SK-N-SH (cell line): ENCODE results near the gene ARMC9. TPM values are rescaled to one million over a fixed set of nuclear protein-coding genes. Genes with fewer than 3 reads are reported as not detected.

ENCODE experiments used
- CTCF ChIA-PET: fragments of 300-600, 350-600 bp; formaldehyde crosslinking; extraction: SDS; loops from one replicate; lab custom pipeline; 2021; lab: Yijun Ruan, JAX
- POLR2A ChIA-PET: fragments of 350-600 bp; sonication (Branson Sonifier 250); formaldehyde crosslinking; extraction: SDS; loops from one replicate; lab custom pipeline; 2020; ENCODE audit warnings: antibody characterized with exemption, inconsistent platforms; lab: Yijun Ruan, JAX
- DNase-seq: peaks from one replicate; pipeline ENCODE4 v3.0.0; 2012
- H2AFZ ChIP-seq: fragments of 200-600 bp; sonication (generic); 2 replicates; pipeline ENCODE4 v1.8.1; 2016; ENCODE audit warnings: antibody characterized with exemption, mild to moderate bottlenecking, low read depth
- H3F3A ChIP-seq: fragments of 200-600 bp; sonication (generic); replicated peaks from 2 replicates; pipeline ENCODE3; 2016; ENCODE audit warnings: antibody characterized with exemption, mild to moderate bottlenecking; ENCODE audit not compliant: insufficient read depth
- H3K27ac ChIP-seq, 2 experiments: fragments of 200-500 bp in 1 of 2; fragments of 200-600 bp in 1 of 2; sonication (Bioruptor generic) in 1 of 2; sonication (generic), shearing (Covaris generic) in 1 of 2; 2 replicates each; pipeline versions ENCODE4 v1.5.1 to v1.6.1; 2014 to 2016; ENCODE audit warnings: low read depth in 2 of 2, inconsistent platforms in 1 of 2, low read length in 1 of 2, mild to moderate bottlenecking in 1 of 2, mixed read lengths in 1 of 2
- H3K27me3 ChIP-seq: fragments of 200-600 bp; sonication (generic), shearing (Covaris generic); 2 replicates; pipeline ENCODE4 v1.6.1; 2016; ENCODE audit warnings: mixed run types; ENCODE audit not compliant: insufficient read depth
- H3K36me3 ChIP-seq, 2 experiments: fragments of 200-500 bp in 1 of 2; fragments of 200-600 bp in 1 of 2; sonication (Bioruptor generic) in 1 of 2; sonication (generic) in 1 of 2; replicated peaks in 1 of 2; 2 replicates each; pipeline versions ENCODE3 to v1.5.1; 2014 to 2016; ENCODE audit warnings: low read length in 1 of 2, mild to moderate bottlenecking in 1 of 2; ENCODE audit not compliant: insufficient read depth in 2 of 2, control insufficient read depth in 1 of 2
- H3K4me1 ChIP-seq, 2 experiments: fragments of 200-500 bp in 1 of 2; fragments of 200-600 bp in 1 of 2; sonication (Bioruptor generic) in 1 of 2; sonication (generic), shearing (Covaris generic) in 1 of 2; 2 replicates each; pipeline versions ENCODE4 v1.5.1 to v1.6.1; 2014 to 2016; ENCODE audit warnings: low read depth in 1 of 2, low read length in 1 of 2, mixed run types in 1 of 2; ENCODE audit not compliant: insufficient read depth in 2 of 2, control insufficient read depth in 1 of 2
- H3K4me2 ChIP-seq: fragments of 200-600 bp; sonication (generic), shearing (Covaris generic); 2 replicates; pipeline ENCODE4 v1.6.1; 2017; ENCODE audit warnings: mixed run types
- H3K4me3 ChIP-seq, 2 experiments: fragments of 200-500 bp in 1 of 2; fragments of 200-600 bp in 1 of 2; sonication (Bioruptor generic) in 1 of 2; sonication (generic), shearing (Covaris generic) in 1 of 2; 2 replicates each; pipeline versions ENCODE4 v1.5.1 to v1.8.1; 2014 to 2016; ENCODE audit warnings: low read depth in 2 of 2, inconsistent platforms in 1 of 2, low read length in 1 of 2, mild to moderate bottlenecking in 1 of 2, mixed read lengths in 1 of 2, moderate library complexity in 1 of 2
- H3K79me2 ChIP-seq: fragments of 200-600 bp; sonication (generic); 2 replicates; pipeline ENCODE4 v1.8.1; 2017; ENCODE audit warnings: mild to moderate bottlenecking; ENCODE audit not compliant: insufficient read depth
- H3K9ac ChIP-seq: fragments of 200-600 bp; sonication (generic); 2 replicates; pipeline ENCODE4 v1.6.1; 2017; ENCODE audit warnings: mixed run types
- H3K9me2 ChIP-seq: fragments of 200-600 bp; sonication (generic); 2 replicates; pipeline ENCODE4 v1.6.1; 2017; ENCODE audit warnings: mixed run types
- H3K9me3 ChIP-seq: fragments of 200-600 bp; sonication (generic); 2 replicates; pipeline ENCODE4 v1.6.1; 2017; ENCODE audit warnings: mixed run types, mild to moderate bottlenecking, moderate library complexity
- H4K20me1 ChIP-seq: fragments of 200-600 bp; sonication (generic); 2 replicates; pipeline ENCODE4 v1.6.1; 2017; ENCODE audit warnings: mild to moderate bottlenecking, mixed run types; ENCODE audit not compliant: insufficient read depth
- ELF1 ChIP-seq: IDR thresholded peaks from 2 replicates; pipeline ENCODE4 v1.4.0; 2012
- FOXJ3 ChIP-seq: sonication (generic); formaldehyde crosslinking; IDR thresholded peaks from 2 replicates; pipeline ENCODE4 v1.5.1; 2020; ENCODE audit warnings: mild to moderate bottlenecking, missing genetic modification reagents
- FOXM1 ChIP-seq: IDR thresholded peaks from 2 replicates; pipeline ENCODE4 v1.4.0; 2012; ENCODE audit warnings: low read depth, mild to moderate bottlenecking
- NRF1 ChIP-seq: IDR thresholded peaks from 2 replicates; pipeline ENCODE4 v1.6.1; 2012; ENCODE audit warnings: low read depth, mild to moderate bottlenecking, low read length
- PBX3 ChIP-seq: IDR thresholded peaks from 2 replicates; pipeline ENCODE4; 2012
- POLR2AphosphoS5 ChIP-seq: IDR thresholded peaks from 2 replicates; pipeline ENCODE4 v1.6.1; 2012; ENCODE audit warnings: low read depth, low read length
- REST ChIP-seq: IDR thresholded peaks from 2 replicates; pipeline ENCODE4 v1.6.1; 2012; ENCODE audit warnings: mild to moderate bottlenecking, low read depth, low read length, moderate library complexity
- SIN3A ChIP-seq: IDR thresholded peaks from 2 replicates; pipeline ENCODE4 v1.6.1; 2012; ENCODE audit warnings: low read depth, mild to moderate bottlenecking, low read length, moderate library complexity, borderline replicate concordance
- TAF1 ChIP-seq: IDR thresholded peaks from 2 replicates; pipeline ENCODE4 v1.6.1; 2012; ENCODE audit warnings: low read depth, mild to moderate bottlenecking, low read length, moderate library complexity, borderline replicate concordance
- TCF12 ChIP-seq: IDR thresholded peaks from 2 replicates; pipeline ENCODE4 v1.4.0; 2012
- TEAD4 ChIP-seq: IDR thresholded peaks from 2 replicates; pipeline ENCODE4 v1.4.0; 2012; ENCODE audit warnings: mild to moderate bottlenecking, borderline replicate concordance; ENCODE audit not compliant: insufficient read depth
- YY1 ChIP-seq: IDR thresholded peaks from 2 replicates; pipeline ENCODE4 v1.4.0; 2012; ENCODE audit warnings: low read depth, mild to moderate bottlenecking
- WGBS: methylation state at CpG from one replicate; pipeline ENCODE4 v1.1.6; 2017; ENCODE audit warnings: low lambda C conversion rate; 5-methylcytosine and 5-hydroxymethylcytosine counted together
- polyA plus RNA-seq, 3 experiments: library from polyadenylated mRNA; depleted of rRNA; stranded (reverse); fragments of >200 nt; gene quantifications; 2 replicates each; pipeline ENCODE4 v1.2.3, GENCODE V29; 2012

ARMC9 gene
- polyA plus RNA-seq, 1 of the 3 experiments (the other 2 are of a cell fraction) = 25.3 TPM

GRCh38 chr2:231353469-231353868 lies 155.0 kb downstream of the ARMC9 start:
- H3K9ac ChIP-seq = no peak overlapping the region
- no peak overlapping the region for H3K4me3 ChIP-seq
- H3K27me3 ChIP-seq = no peaks in the 10 kb centered on the region
- no peak overlapping the region for H2AFZ ChIP-seq
- H3K36me3 ChIP-seq = no peaks in the 10 kb centered on the region
- CTCF ChIA-PET = no interaction called here
- POLR2A ChIA-PET = no interaction called here
- WGBS = no CpG with 5 or more reads among the region's 6 CpGs
- no peaks in the 10 kb centered on the region for H4K20me1 ChIP-seq
- H3K79me2 ChIP-seq = no peaks in the 10 kb centered on the region
- H3K27ac ChIP-seq = no peak overlapping the region
- no peak overlapping the region for H3K4me2 ChIP-seq
- peaks cover 0 to 34% of the 10 kb centered on the region in 2 experiments; a peak in 2 of 4 replicates for H3K4me1 ChIP-seq
- DNase-seq = no peak
- no peaks in the 10 kb centered on the region for H3F3A ChIP-seq
- no peaks in the 10 kb centered on the region for H3K9me3 ChIP-seq
- TF ChIP-seq YY1 (no peak), ELF1 (no peak), REST (no peak), POLR2AphosphoS5 (no peak), PBX3 (no peak), FOXM1 (no peak), TEAD4 (no peak), NRF1 (no peak), TAF1 (no peak), FOXJ3 (CRISPR knock-in tag) (no peak), TCF12 (no peak)
- no peaks in the 10 kb centered on the region for H3K9me2 ChIP-seq

GRCh38 chr2:231355508-231356465 lies 157.4 kb downstream of the ARMC9 start:
- no peak overlapping the region for H3K4me3 ChIP-seq
- TF ChIP-seq FOXJ3 (CRISPR knock-in tag) (0 out of 2 replicates have a peak, but pooled peaks have one; percentile 20), SIN3A (no peak)
- ChIA-PET POLR2A (interaction anchor here (1.5 kb wide), 1 partner anchor 10 kb away, joined by 7 read pairs; no protein-coding TSS in a partner anchor), CTCF (interaction anchor here (0.8 to 2.1 kb wide), 6 partner anchors 9 to 303 kb away, joined by 3 to 7 read pairs (median 3); no protein-coding TSS in a partner anchor)
- peak; percentile 77 for DNase-seq
- H3K4me1 ChIP-seq = peaks cover 0 to 51% of the 10 kb centered on the region in 2 experiments; a peak in 2 of 4 replicates
- H3K9ac ChIP-seq = no peak overlapping the region
- no peaks in the 10 kb centered on the region for H4K20me1 ChIP-seq
- H3F3A ChIP-seq = no peaks in the 10 kb centered on the region
- no peaks in the 10 kb centered on the region for H3K27me3 ChIP-seq
- peak overlapping the region in 1 of 2 experiments; percentile 86; a peak in 2 of 4 replicates for H3K27ac ChIP-seq
- no peak overlapping the region for H2AFZ ChIP-seq
- no peak overlapping the region for H3K4me2 ChIP-seq
- no peaks in the 10 kb centered on the region for H3K9me3 ChIP-seq
- H3K9me2 ChIP-seq = no peaks in the 10 kb centered on the region
- no peaks in the 10 kb centered on the region for H3K36me3 ChIP-seq
- no peaks in the 10 kb centered on the region for H3K79me2 ChIP-seq
- WGBS = 82% methylated on average over 23 of the region's 28 CpGs
